GM18873 (cell line): Measurements from ENCODE around the gene LAMA5.

ENCODE experiments used
- ATAC-seq: cut with Tn5 transposase; IDR thresholded peaks from one replicate; pipeline ENCODE4 v1.9.1; 2021; ENCODE audit warnings: mild to moderate bottlenecking, moderate library complexity, moderate number of reproducible peaks; ENCODE audit not compliant: unreplicated experiment, low FRiP score

Gene LAMA5

GRCh38 chr20:62308102-62308822 lies 58.9 kb downstream of the LAMA5 start:
- no peak for ATAC-seq

- ATAC-seq: no peak
These were observed 59.6 kb downstream of the LAMA5 start for GRCh38 chr20:62307226-62308101.

GRCh38 chr20:62306414-62307187 lies 60.5 kb downstream of the LAMA5 start:
- ATAC-seq: no peak

- no peak for ATAC-seq
These were observed 61.2 kb downstream of the LAMA5 start for GRCh38 chr20:62305765-62306413.

GRCh38 chr20:62305149-62305764 lies 61.9 kb downstream of the LAMA5 start:
- no peak for ATAC-seq

- no peak for ATAC-seq
These were observed 62.6 kb downstream of the LAMA5 start for GRCh38 chr20:62304331-62305148.

GRCh38 chr20:62303340-62304226 lies 63.5 kb downstream of the LAMA5 start:
- ATAC-seq: no peak

- no peak for ATAC-seq
These were observed 64.1 kb downstream of the LAMA5 start for GRCh38 chr20:62303062-62303339.

GRCh38 chr20:62302341-62303061 lies 64.6 kb downstream of the LAMA5 start, which contains the start of gene ADRM1:
TSS of gene ADRM1 (plus strand) at chr20:62302997. CDS start at chr20:62303569, 572 bp downstream.
- ATAC-seq: peak; percentile 84

- ATAC-seq: peak; percentile 34
These were observed 65.3 kb downstream of the LAMA5 start for GRCh38 chr20:62301773-62302340.

GRCh38 chr20:62301111-62301668 lies 65.9 kb downstream of the LAMA5 start:
- ATAC-seq: no peak

GRCh38 chr20:62300319-62300718 lies 66.8 kb downstream of the LAMA5 start:
- no peak for ATAC-seq

GRCh38 chr20:62299666-62300236 lies 67.4 kb downstream of the LAMA5 start:
- no peak for ATAC-seq

- ATAC-seq: no peak
These were observed 68.4 kb downstream of the LAMA5 start for GRCh38 chr20:62298577-62299249.

- no peak for ATAC-seq
These were observed 69.5 kb downstream of the LAMA5 start for GRCh38 chr20:62297449-62298227.
